B cell (primary cell): Measurements from ENCODE around the gene C2CD4C.

Experiments used
- EZH2 ChIP-seq: IDR thresholded peaks from 2 replicates; pipeline ENCODE4 v1.6.1; 2012; ENCODE audit warnings: borderline replicate concordance, low read depth, mild to moderate bottlenecking, moderate library complexity, low read length; ENCODE audit not compliant: insufficient read depth, poor library complexity, severe bottlenecking
- TF ChIP-seq, protein P1 (sequence below): fragments of 200-600 bp; IDR thresholded peaks from one replicate; pipeline ENCODE4 v1.8.0; 2022; ENCODE audit warnings: antibody characterized with exemption, mild to moderate bottlenecking

DNA sequence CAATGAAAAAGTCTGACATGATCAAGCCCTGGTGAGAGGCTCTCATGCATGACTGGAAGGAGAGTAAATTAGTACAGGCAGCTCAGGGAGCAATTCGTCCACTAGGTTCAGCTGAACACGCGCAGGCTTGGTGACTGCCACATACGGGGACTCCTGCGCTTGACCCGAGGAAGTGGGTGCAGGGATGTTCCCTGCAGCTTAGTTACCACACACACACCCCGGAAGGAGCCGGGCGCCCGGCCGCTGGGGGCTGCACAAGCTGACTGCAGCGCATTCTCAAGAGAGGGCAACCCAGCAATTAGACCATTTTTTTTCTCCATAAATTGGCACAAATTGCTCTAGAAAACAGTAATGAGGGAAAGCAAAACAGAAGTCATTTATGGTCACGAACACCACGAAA is 41.4 kb downstream of the C2CD4C start:
- TF ChIP-seq, protein P1, sequence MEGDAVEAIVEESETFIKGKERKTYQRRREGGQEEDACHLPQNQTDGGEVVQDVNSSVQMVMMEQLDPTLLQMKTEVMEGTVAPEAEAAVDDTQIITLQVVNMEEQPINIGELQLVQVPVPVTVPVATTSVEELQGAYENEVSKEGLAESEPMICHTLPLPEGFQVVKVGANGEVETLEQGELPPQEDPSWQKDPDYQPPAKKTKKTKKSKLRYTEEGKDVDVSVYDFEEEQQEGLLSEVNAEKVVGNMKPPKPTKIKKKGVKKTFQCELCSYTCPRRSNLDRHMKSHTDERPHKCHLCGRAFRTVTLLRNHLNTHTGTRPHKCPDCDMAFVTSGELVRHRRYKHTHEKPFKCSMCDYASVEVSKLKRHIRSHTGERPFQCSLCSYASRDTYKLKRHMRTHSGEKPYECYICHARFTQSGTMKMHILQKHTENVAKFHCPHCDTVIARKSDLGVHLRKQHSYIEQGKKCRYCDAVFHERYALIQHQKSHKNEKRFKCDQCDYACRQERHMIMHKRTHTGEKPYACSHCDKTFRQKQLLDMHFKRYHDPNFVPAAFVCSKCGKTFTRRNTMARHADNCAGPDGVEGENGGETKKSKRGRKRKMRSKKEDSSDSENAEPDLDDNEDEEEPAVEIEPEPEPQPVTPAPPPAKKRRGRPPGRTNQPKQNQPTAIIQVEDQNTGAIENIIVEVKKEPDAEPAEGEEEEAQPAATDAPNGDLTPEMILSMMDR = no peak
- no peak for TF ChIP-seq EZH2
